Vagina (tissue), 2 donors: ENCODE measurements around the gene CGB7. TPM values are rescaled to one million over a fixed set of nuclear protein-coding genes. Genes with fewer than 3 reads are reported as not detected.

Experiments used
- microRNA-seq: library from miRNA; unstranded; fragments of <30 nt; microRNA quantifications from one replicate; pipeline ENCODE4, GENCODE V29; 2017; ENCODE audit warnings: borderline number of aligned reads, borderline replicate concordance
- small RNA-seq: library from RNA; depleted of rRNA; stranded (forward); fragments of <200 nt; gene quantifications from one replicate; pipeline ENCODE3, GENCODE V24; 2016
- total RNA-seq: library from RNA; depleted of rRNA; stranded (reverse); fragments of >200 nt; gene quantifications from one replicate; pipeline ENCODE4 v1.2.3, GENCODE V29; 2016

CGB7 gene
- total RNA-seq, 1 donor from 2014 or later = 0.98 TPM

Small RNA genes lying within 50 kb of the gene (microRNA-seq; reads per million reads assigned to microRNA genes)
- not detected for gene MIR6798

Small RNA genes lying within 50 kb of the gene (small RNA-seq; reads per million reads assigned to genes)
- not detected for gene MIR6798
- not detected for gene RN7SL708P

Other genes starting within 250 kb of the CGB7 start
- gene BCAT2, start 246.7 kb downstream of the CGB7 start, total RNA-seq = 41.5 TPM
- 19.2 TPM for gene HSD17B14, start 221.3 kb downstream of the CGB7 start, total RNA-seq
- gene PLEKHA4, start 189.1 kb downstream of the CGB7 start, total RNA-seq = 37.1 TPM
- gene PPP1R15A, start 185.3 kb downstream of the CGB7 start, total RNA-seq = 52.1 TPM
- not detected for gene TULP2, start 159.0 kb downstream of the CGB7 start, total RNA-seq
- gene NUCB1, start 157.4 kb downstream of the CGB7 start, total RNA-seq = 151 TPM
- not detected for gene DHDH, start 124.0 kb downstream of the CGB7 start, total RNA-seq
- 52.3 TPM for gene BAX, start 102.9 kb downstream of the CGB7 start, total RNA-seq
- 4,380 TPM for gene FTL, start 92.4 kb downstream of the CGB7 start, total RNA-seq
- 32.2 TPM for gene GYS1, start 64.4 kb downstream of the CGB7 start, total RNA-seq
- 100 TPM for gene RUVBL2, start 63.9 kb downstream of the CGB7 start, total RNA-seq
- gene LHB, start 40.7 kb downstream of the CGB7 start, total RNA-seq = not detected
- gene CGB3, start 33.4 kb downstream of the CGB7 start, total RNA-seq = not detected
- gene CGB2, start 25.9 kb downstream of the CGB7 start, total RNA-seq = not detected
- not detected for gene CGB1, start 20.9 kb downstream of the CGB7 start, total RNA-seq
- not detected for gene CGB5, start 13.9 kb downstream of the CGB7 start, total RNA-seq
- gene CGB8, start 8.6 kb downstream of the CGB7 start, total RNA-seq = not detected
- gene NTF4, start 7.1 kb upstream of the CGB7 start, total RNA-seq = 6.1 TPM
- gene KCNA7, start 14.9 kb upstream of the CGB7 start, total RNA-seq = not detected
- 380 TPM for gene SNRNP70, start 27.7 kb upstream of the CGB7 start, total RNA-seq
- gene LIN7B, start 56.6 kb upstream of the CGB7 start, total RNA-seq = 23.8 TPM
- not detected for gene C19orf73, start 61.4 kb upstream of the CGB7 start, total RNA-seq
- 4.7 TPM for gene PPFIA3, start 61.8 kb upstream of the CGB7 start, total RNA-seq
- gene HRC, start 97.6 kb upstream of the CGB7 start, total RNA-seq = 0.25 TPM
- 22.8 TPM for gene TRPM4, start 100.0 kb upstream of the CGB7 start, total RNA-seq